Measurements from ENCODE around the gene FXYD6. TPM values are rescaled to one million over a fixed set of nuclear protein-coding genes. Genes with fewer than 3 reads are reported as not detected.

FXYD6 gene
- total RNA-seq, 1 donor from 2014 or later = 1.6 TPM

- peak; percentile 77 for ATAC-seq
These were observed 47.7 kb downstream of the FXYD6 start for GRCh38 chr11:117828611-117829368.

- ATAC-seq = no peak
These were observed 48.6 kb downstream of the FXYD6 start for GRCh38 chr11:117827521-117828511.

- no peak for ATAC-seq
These were observed 49.6 kb downstream of the FXYD6 start for GRCh38 chr11:117826832-117827231.

GRCh38 chr11:117826190-117826570 lies 50.3 kb downstream of the FXYD6 start:
- ATAC-seq = no peak

DNA sequence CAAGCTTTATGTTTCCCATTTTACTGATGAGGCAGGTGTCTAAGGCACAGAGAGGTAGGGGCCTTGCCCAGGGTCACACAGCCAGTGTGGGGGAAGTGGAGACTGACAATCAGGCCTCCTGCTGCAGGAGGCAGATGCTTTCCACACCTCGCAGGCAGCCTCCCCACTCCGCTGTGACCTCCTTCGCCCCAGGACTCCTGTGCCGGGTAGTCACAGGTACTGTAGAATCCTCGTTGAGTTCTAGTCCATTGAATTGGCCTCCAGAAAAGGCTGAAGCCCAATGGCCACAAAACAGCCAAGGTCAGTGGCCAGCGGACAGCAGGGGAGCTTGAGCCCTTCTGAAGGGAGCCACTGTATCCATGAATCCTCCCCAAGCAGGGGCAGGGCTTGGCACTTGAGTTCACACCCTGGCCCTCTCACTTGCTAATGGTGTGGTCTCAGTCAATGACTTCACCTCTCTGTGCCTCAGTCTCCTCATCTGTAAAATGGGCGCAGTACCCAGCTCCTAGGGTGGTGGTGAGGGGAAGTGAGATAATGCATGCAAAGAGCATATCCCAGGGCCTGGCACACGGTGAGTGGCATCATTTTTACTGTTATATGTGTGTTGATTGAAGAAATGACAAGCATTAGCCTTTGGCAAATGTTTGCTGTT lies 50.8 kb downstream of the FXYD6 start:
- ATAC-seq = no peak

DNA sequence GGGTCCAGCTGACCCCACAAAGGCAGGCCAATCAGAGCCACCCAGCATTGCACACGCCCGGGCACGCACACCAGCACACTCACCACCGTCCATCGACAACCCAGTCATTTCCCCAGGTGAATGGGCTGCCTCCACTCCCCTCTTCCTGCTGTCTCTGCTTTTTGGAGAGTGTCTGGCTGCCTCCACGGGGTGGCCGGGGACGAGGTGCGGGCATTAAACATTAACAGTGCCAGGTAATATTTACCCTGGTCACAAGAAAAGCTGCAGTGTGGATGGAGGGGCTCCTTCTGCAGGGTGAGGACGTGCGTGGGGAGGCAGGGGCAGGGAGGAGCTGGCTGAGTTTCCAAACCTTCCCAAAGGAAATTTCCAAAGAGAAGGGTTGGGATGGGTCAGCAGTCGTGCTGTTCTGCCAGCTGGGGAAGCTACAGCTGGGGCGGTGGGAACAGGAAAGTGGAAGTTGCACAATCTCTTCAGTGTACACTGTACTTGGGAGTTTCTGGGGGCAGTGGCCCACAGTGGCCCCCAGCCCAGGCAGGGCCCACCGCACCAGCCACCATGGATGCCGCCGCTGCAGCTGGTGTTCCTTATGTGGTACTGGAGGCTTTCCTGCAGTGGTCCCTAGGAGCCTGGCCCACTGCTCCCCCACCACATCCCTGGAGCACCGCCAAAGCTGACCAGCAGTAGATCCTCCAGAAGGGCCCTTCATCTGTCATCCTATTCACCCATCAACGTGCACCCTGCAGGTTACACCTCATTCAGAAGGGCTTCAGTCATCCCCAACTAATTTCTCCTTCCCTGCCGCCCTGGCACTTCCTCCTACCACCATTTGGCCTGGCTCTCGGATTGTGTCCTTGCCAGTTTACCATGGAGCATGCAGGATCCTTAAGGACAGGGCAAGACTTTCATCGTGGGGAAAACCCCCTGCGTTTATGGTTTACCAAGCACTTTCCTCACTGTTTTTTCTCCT lies 51.6 kb downstream of the FXYD6 start, which contains the start of gene FXYD2:
TSS of gene FXYD2 (minus strand) at position 174 of the 967 bp plus-strand sequence. CDS start at position 108, 66 bp downstream.
- no peak for ATAC-seq

GRCh38 chr11:117823946-117824420 lies 52.5 kb downstream of the FXYD6 start:
- no peak for ATAC-seq

GRCh38 chr11:117823294-117823945 lies 53.0 kb downstream of the FXYD6 start:
- ATAC-seq = no peak

DNA sequence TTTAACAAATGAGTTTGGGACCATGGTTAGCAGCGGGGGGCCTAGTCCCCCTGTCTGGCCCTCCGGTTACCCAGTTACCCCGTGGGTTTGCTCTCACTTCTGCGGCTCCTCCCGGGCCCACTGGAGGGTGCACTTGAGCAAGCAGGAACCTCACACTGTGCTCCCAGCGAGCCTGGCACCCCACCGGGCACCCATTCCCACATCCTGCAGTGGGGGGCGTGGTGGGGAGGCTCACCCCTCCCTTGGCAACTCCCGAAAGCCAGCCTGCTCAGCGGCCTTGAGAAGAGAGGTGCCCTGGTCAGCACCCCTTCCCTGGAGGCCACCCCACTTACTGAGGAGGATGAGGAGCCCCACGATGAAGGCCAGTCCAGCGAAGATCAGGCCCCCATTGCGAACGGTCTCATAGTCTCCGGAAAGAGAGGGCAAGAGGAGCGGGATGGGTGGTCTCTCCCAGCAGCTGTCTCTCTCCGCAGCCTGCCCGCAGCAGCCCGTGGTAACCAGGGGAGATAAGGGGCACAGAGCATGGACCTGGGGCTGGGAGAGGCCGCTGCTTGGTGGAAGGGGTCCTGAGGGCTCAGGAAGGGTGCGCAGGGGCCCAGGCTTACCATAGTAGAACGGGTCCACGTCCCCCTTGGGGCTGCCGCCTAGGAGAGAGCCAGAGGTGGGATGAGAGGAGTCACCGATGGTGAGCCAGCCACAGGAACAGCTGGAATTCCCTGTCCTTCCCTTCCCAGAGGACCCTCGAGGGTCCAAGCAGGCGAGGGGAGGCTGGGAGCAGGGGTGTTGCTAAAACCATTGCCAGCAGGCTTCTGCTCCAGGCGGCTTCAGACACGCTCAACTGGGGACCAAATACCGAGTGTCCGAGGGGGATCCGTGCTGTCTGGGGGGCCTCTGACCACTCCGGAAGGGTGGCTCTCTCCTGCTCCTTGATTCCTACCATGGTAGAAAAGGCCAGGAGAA lies 54.1 kb downstream of the FXYD6 start:
- peak; percentile 39 for ATAC-seq

GRCh38 chr11:117821431-117821830 lies 55.0 kb downstream of the FXYD6 start:
- ATAC-seq = no peak

DNA sequence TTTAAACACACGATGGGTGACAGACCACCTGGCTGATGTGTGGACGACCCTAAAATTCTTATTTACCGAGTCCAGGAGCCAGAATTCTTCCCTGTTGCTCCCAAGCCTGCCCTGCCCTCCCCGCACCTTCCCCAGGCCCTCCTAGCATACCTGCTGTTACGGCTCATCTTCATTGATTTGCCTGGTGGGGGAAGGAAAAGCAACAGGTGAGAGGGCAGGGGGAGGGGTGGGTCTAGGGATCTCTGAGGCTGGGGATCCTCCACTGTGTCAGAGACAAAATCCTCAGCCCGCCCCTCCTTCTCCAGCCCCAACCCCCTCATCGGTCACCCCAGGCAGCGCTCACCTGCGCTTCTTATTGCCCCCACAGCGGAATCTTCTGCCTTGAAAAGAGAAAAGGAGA lies 55.9 kb downstream of the FXYD6 start:
- no peak for ATAC-seq

- ATAC-seq = no peak
These were observed 56.4 kb downstream of the FXYD6 start for GRCh38 chr11:117820071-117820470.

- peak; percentile 31 for ATAC-seq
These were observed 57.1 kb downstream of the FXYD6 start for GRCh38 chr11:117819096-117820040.

DNA sequence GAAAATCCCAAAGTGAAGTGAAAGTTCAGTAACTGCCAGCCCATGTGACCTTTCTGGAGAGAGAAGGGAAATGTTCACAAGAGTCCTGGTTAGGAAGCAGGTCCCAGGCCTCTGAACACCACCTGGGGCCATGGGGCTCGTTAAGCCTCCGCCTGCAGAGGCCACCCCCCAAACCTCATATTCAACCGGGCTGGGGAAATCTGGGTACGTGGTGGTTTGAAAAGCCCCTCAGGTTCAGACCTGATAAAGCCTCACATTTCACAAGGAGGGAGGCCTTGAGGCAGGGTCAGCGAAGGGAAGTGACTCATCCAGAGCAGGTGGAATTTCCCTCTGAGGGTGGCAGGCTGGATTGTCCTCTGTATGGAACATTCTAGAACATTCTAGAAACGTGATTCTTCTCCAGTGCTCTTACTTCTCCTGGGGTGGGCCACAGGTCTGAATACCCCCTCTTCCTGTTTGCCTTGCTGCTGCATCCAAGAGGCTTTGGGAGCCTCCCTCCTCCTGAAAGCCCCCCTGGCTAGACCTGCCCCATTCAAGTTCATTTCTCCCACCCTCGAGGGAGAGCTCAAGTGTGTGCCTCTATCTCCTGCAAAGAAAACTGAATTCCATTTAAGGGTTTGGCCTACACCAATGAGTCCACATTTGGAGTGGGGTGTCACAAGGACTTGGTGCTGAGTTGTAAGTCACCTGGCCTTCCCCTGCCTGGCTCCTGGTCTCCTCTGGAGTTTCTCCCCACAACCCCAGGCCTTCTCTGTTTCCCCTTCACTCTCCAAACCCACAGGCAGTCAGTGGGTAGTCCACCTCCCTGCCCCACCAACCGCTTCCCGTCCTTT lies 58.2 kb downstream of the FXYD6 start:
- peak; percentile 7 for ATAC-seq

DNA sequence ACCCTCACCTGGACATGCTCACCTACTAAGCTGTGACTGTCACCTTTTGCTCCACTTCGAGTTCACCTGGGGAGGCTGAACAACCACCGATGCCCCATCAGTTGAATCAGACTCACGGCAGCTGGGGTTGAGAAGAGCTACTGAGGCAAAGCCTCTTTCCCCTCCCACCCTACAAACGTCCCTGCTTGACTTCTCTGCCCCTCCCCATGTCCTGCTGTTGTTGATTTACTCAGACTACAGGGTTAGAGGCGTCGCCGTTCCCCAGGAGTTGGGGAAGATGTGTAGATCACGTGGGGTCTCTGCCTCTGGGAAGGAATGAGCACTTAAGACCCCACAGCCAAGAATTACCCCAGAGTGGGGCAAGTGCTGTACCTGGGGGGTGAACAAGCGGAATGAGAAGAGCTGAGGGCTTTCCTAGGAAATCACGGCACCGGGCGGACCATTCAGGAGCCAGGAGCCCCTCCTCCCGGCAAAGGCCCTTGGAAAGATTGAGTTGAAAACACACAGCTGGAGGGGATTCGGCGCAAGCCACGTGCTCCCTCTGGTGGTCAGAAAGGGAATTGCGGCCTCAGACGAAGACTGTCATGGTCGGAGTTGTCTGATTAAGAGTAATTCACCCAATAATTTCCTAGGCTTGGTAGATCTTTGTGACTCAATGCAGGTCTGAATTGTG lies 59.0 kb downstream of the FXYD6 start:
- ATAC-seq = peak; percentile 46

DNA sequence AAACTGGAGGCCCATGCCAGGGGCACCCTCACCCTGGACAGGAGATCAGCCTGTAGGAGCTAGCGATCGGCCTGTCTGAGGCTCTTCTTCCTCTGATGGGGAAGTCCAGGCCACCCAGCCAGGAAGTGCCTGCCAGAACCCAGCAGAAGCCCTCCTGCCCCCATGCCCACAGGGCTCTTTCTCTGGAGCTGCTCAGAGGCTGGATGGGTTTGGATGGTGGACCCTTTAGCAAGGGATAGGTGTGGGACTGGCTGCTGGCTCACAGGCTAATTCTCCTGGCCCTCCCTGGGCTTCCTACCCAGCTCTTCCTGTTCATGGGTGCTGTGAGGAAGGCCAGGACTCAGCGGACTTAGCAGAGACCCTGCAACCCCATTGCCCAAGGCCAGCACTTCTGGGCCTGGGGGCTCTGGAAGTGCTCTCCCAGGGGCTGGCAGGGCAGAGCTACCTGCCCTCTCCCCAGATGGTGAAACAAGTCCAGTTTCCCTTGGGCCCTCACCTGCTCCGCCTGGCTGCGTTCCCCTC lies 59.6 kb downstream of the FXYD6 start:
- no peak for ATAC-seq
